ENCODE measurements around the gene ARX.

Gene ARX

DNA sequence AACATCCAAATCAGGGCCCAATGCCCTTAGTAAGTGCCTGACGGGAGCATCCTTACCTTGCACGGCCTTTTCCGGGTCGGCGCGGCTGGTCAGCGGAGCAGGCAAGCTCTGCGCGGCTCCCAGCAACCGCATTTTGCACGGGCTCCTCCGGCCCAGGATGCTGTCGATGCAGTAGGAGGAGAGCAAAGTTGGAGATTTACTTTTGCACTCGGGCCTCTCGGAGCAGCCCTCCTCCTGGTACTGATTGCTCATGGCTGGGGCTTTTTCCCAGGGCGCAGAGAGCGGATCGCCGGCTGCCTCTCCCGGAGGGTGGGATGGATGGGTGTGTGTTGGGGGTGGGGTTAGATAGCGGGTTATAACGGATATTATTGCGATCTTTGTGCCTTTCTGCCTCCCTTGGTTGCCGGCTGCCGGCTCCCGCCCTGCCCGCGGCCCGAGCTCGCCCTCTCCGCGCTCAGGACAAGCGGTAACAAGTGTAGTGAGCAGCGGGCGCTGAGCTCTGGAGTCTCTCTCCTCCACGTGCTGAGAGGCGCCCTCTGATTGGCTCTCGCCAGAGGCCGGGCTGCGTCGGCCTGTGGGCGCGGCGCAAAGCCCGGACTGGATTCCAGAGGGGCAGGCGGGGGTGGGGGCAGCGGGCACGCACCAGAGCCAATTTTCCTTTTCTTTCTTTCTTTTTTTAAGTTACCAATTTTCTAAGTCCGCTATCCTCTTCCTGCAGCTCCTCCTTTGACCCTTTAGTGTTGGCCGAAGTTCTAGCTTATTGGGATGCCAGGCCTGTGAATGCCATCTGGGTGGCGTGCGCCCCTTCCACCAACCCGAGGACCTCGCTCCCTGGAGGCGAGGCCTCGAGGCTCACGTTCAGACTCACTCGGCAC lies at the start of gene ARX:
TSS of gene ARX (minus strand) at position 480 of the 875 bp plus-strand sequence. CDS start at position 252, 228 bp downstream.
- no peak for DNase-seq (ENCODE audit: low read depth in 2 of 2)

DNA sequence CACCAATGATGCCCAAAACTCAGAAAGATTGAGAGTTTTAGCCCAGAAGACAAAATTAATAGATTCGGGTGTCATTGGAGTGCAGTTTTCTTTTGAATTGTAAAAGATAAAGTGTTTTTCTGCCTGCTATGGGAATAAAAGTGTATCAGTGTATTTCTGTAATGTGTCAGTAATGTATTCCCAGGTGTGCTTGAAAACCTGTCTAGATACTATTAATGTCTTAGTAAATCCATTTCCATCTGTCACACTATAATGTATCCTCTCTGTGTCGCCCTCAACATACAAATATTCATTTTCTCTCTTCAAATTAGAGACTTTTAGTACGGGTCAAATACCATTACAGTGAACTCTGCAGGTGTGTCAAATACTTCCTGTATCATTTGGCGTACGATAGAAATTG lies 43.5 kb upstream of the ARX start:
- DNase-seq (ENCODE audit: low read depth in 2 of 2) = no peak

DNA sequence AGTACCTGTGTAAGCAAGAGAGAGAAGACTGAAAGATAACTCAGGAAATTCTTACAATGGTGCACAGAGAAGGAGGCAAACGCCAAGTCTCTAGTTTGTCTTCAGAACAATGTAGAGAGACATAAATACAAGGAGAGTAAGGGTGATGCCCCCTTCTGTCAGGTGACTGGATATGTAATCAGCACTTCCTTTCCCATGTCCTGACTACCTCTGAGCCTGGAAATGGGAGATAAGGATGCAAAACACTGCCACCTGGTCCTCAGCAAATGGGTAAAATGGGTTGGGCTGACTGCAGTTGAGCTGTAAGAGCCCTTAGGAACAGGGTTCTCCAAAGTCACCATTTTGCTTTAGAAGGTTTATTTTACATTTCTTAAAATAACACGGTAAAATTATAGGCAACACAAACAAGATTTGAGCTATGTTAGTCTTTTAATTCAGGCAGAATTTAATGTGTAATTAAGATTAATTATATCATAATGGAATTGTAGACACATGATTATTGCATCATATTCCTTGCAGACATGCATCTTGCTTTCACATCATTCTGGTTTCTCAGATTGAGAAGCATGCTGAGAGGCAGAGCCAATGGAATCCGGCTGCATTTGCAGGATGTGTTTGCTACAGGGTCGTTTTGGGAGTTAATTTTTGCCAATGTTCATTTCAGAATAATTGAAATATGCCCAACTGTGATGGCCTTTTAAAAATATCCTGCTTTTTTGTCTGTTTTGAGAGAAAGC lies 37.2 kb upstream of the ARX start:
- no peak for DNase-seq (ENCODE audit: low read depth in 2 of 2)

DNA sequence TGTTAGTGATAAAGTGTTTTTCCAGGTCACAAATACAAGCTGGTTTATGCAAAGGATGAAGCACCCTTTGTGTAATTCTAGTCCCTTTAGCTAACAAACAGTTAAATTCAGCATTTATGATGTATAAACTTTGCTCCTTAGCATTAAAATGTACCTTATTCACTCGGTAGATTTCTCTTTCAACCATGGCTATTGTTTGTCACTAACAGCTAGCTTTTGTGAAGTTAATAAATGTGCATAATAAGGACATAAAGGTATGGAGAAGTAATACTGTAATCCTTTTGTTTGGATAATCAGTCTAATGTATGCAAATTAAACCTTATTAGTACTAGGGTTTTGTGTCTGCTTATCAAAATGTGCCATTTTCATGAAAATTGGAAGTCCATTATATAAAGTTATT lies 34.2 kb upstream of the ARX start:
- no peak for DNase-seq (ENCODE audit: low read depth in 2 of 2)

DNA sequence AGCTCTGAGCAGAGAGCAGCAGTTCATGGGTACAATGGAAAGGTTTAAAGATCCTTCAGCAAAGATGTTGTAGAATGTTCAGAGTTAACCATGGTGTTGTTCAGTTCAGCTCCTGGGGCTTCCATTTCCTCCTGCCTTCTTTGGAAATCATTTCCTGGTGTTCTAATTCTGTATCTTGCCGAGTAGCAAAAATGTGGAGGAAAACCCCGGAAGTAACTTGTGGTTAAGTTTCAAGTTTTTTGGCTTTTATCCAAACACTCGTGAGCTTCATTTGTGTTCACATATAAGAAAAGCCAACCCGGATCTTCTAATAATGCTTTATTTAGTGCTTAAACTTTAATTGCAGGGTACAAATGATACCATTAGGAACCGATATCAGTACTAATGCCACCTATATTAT lies 33.6 kb upstream of the ARX start:
- no peak for DNase-seq (ENCODE audit: low read depth in 2 of 2)

DNA sequence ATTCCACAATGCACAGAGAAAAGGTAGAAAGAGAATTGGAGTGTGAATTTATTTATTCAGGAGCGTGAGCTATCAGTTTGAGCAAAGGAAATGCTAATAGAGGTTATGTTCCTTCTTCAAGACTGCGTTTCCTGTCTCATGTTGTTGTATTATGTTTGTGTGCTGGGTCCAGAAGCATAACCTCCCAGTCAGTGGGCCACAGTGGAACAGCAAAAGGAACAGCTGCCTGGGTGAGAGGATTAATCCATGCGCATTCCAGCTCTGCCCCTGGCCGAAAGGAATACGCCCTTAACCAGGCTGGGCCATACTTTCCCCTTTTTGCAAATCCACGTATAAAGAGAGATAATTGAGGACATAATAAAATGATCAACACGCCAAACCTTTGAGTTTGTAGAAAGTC lies 32.4 kb upstream of the ARX start:
- no peak for DNase-seq (ENCODE audit: low read depth in 2 of 2)

DNA sequence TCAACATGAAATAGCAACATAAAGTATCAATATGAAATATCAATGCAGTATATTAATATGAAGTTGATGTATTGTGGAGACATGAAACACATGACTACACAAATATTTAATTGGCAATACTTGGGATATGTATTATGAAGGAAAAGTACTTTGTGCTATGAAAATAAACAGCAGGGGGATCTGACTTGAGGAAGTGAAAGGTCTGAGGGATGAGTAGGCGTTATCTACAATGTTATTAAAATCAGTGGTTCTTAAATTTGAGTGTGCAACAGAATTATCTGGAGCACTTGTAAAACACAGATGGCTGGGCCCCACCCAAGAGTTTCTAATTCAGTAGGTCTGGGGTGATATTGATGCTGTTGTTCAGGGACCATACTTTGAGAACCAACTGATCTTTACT lies 27.4 kb upstream of the ARX start:
- DNase-seq (ENCODE audit: low read depth in 2 of 2) = no peak

DNA sequence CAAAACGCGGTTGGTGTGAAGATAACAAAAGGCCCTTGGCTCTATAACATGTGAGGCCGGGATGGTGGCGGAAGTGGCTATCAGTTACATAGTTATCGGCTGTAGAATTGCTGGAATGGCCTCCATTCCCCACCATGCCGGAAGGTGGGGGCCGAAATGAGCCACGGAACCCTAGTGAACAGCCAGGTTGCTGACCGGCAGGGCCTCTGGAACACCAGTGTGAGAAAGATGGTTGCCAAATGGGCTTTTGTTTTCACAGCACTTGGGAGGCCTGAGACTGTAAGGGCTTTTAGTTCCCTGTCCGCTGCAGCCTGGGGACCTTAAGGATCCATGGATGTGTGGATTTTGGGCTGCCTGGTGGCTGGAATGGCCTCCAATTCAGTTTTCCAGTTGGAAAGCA lies 23.3 kb upstream of the ARX start:
- DNase-seq (ENCODE audit: low read depth in 2 of 2) = no peak

DNA sequence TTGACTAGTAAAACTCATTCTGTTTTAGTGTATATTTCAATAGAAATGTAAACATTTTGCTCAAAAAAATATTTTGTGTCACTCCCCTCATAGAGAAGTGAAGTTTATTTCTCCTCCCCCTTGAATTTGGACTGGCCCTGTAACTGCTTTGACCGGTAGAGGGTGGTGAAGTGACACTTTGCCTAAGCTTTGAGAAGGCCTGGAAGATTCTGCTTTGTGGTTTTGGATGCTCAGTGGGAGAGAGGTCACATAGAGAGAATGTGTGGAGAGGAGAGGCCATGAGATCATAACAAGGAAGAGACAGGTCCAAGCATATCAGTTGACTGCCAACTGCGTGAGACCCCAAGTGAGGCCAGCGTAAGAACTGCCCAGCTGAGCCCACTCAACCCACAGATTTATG lies 19.1 kb upstream of the ARX start:
- DNase-seq (ENCODE audit: low read depth in 2 of 2) = no peak

DNA sequence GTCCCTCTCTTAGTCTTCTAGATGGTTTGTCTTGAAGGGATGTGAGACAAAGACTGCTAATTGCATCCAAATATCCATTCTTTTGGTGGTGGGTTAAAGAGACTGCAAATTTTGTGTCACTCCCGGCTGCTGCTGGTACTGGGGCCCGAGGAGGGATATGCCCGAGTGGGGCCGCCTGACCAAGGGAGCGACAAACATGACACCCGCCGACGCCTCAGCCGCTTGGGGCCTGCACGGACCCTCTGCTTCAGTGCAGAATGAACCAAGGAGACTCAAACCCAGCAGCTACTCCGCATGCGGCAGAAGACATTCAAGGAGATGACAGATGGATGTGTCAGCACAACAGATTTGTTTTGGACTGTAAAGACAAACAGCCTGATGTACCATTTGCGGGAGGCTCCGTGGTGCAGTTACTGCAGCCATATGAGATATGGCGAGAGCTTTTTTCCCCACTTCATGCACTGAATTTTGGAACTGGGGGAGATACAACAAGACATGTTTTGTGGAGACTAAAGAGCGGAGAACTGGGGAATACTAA lies 13.6 kb upstream of the ARX start:
- DNase-seq (ENCODE audit: low read depth in 2 of 2) = no peak

DNA sequence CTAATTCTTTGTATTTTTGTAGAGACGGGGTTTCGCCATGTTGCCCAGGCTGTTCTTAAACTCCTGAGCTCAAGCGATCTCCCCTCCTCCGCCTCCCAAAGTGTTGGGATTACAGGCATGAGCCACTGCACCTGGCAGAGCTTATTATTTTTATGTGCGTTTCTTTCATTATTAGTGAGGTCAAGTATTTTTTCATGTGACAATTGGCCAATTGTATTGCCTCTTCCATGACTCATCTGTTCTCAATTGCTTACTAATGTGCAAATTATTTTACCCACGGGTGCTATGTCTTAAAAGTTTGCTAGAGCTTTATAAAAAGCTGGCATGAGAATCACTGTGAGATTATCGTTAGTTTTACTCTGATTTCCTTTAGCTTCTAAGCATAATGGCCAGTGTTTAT lies 13.0 kb upstream of the ARX start:
- no peak for DNase-seq (ENCODE audit: low read depth in 2 of 2)

DNA sequence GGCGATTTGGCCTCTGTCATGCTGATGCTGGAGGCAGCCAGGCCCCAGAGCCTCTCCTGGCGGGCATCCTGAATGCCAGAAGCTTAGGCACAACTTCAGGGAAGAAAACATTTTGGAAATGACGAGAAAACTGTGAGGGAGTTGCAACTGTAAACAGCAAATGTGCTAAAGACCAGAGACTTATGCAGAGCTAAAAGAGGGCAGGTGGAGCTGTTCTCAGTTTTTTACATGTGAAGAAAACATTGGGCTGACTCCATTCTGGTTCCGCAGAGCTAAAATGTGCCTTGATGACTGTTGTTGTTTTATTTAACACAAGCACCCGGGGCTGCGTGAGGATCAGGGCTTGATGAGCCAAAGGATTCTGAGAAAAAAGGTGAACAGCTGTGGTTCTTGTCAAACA lies 10.8 kb upstream of the ARX start:
- DNase-seq (ENCODE audit: low read depth in 2 of 2) = no peak

DNA sequence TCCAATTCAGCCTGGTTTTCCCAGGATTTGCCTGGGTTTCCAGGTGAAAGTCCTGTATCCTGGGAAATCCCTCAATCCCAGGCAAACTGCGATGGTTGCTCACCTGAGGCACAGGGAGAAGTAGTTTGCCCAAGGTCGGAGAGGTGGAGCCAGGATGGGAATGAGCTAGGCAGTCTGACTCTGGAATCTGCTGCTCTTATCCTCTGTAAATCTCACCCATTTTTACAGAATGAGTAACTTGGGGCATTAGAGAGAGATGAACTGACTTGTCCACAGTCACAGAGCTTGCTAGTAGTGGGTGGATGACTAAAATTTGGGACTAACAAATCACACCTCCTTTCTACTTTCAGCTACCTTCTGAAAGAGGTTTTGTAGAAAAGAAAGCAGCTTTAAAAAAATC lies 9.8 kb upstream of the ARX start:
- no peak for DNase-seq (ENCODE audit: low read depth in 2 of 2)

DNA sequence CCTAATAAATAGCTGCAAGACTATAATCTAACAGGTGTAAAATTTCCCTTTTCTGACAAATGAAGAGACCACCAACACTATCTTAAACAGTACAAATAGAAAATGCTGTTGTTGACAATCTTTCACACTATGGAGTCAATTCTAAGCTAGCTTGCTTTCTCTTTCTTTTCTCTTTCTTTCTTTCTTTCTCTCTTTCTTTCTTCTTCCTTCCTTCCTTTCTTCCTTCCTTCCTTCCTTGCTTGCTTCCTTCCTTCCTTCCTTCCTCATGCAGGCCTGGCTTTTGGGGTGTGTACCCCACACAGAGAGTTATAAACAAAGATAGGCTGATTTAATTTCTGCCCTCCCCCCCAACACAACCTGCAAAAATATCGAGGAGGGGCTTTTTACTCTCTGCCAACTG lies 8.1 kb upstream of the ARX start:
- no peak for DNase-seq (ENCODE audit: low read depth in 2 of 2)

DNA sequence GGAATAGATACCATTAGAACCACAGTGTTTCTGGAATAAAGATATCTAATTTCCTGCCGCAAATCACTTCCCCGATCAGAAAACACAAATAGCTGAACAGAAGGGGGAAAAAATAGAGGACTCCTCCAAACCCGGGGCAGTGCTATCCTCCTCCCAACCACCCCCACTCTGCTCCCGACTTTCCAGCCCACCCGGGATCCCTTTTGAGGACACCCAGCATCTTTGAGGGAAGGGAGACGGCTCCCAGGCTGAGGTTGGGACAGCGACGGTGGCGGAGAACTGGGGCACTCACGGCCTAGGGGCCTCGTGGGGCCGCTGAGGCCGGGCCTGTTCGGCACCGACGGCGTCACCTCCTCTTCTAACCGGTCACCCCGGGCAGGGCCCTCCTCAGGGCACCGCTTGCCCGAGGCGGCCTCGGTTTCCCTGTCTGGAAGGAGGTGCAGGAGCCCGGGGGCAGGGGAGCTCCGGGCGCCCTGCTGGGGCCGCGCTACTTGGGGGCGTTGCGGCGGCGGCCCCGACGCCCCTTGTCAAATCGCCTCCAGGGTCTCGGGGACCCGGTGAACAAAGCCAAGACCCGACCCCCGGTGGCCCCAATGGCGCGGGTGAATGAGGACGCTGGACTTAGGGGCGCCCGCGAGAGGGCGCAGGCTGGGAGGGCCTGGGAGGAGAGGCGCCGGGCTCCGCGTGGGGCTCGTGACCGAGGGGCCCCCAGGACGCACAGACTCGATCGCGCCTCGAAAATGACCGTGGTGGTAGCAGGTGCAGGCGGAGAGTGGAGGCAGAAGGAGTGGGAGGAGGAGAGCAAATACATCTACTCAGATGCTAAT lies 6.9 kb upstream of the ARX start:
- DNase-seq (ENCODE audit: low read depth in 2 of 2) = no peak

DNA sequence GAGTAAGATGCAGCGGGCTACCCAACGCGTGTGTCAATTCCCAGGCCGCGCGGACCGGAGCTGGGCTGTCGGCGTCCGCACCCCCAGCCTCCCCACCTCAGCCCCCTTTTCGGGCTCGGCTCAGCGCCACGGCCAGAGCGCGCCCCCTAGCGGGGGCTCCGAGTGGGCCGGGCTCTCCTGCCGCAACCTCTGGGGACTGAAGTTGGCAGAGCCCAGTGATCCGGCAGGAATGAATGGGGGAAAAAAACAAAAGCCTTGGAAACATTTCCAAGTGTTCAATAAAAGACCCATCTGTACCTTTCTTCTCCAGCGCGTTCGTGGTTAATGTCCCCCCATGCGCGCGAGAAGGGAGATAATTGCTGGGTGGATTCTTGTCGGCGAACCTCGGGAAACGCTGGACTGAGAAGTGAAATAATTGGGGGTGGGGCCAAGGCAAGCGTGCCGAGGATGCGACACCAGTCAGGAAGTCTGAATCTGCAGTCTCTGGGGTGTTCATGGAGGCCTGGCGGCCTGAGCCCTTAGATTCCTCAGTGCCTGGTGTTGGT lies 5.2 kb upstream of the ARX start:
- DNase-seq (ENCODE audit: low read depth in 2 of 2) = no peak

DNA sequence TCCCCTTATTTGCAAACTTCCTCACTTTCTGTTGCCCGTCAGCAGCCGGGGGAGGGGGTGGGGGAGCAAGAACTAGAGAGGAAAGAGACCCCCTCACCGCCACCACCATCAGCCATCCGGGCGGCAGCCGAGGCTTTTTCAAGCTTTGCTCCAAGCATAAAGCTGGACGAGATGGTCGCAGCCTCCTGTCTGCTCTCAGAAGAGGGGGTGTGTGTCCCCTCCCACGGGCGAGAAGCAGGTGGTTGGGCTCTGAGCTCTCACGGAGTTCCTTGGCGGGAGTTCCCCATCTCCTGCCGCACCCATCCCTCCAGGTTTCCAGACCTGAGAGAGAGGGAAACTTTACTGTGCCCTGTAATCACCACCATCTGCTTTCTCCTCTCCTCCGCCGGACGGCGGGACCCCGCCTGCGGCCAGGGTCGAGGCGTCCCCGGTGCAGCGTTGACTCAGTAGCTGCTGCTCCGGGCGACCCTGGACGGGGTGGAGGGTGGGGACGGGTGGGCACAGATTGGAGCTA lies 4.7 kb upstream of the ARX start:
- no peak for DNase-seq (ENCODE audit: low read depth in 2 of 2)

DNA sequence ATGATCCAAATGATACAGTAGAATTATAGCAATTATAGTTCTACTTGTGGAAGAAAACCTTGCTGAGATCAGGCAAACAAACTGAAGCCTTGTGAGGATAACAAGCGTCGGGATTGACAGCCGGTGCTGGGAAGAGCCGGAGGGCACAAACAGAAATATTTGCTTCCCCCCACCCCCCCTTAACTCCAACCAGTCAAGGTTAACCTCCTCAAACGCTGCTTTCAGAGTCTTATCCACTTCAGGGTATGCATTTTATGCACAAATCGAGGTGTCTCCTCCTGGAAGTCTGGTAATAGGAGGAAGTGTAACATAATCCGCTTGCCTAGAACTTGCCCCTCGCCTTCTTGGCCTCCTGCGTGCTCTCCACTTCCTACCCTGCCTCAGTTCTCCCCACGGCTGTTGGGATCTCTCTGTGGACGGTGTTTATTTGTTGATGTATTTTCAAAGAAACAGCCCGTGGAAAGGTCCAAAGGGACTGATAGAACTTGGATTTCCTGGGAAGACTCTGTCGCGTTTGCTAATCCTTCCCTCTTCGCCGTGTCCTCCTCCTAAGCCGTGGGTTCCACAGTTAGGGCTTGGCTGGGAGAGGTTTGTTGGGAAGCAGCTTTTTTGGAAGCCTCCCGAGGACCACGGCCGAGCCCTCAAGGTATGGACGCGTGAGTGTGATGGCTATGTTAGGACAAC lies 4.1 kb upstream of the ARX start:
- no peak for DNase-seq (ENCODE audit: low read depth in 2 of 2)

DNA sequence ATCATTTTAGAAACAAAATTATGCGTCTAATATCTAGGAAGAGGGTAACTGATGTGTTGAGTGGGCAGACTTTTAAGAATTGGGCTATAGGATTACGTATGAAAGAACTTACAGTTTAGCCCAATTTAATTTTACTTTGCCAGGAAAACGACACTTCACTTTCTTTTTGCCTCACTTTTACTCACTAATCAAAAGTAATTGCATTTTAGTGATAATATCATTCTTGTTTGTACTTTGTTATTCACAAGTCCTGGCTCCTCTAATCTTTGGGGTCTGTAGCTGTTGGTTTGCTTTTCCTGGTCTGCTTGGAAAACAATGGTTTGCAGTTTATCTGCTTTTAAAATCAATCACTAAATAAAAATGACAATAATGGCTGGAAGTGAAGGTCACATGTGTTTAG lies 2.9 kb upstream of the ARX start:
- no peak for DNase-seq (ENCODE audit: low read depth in 2 of 2)

DNA sequence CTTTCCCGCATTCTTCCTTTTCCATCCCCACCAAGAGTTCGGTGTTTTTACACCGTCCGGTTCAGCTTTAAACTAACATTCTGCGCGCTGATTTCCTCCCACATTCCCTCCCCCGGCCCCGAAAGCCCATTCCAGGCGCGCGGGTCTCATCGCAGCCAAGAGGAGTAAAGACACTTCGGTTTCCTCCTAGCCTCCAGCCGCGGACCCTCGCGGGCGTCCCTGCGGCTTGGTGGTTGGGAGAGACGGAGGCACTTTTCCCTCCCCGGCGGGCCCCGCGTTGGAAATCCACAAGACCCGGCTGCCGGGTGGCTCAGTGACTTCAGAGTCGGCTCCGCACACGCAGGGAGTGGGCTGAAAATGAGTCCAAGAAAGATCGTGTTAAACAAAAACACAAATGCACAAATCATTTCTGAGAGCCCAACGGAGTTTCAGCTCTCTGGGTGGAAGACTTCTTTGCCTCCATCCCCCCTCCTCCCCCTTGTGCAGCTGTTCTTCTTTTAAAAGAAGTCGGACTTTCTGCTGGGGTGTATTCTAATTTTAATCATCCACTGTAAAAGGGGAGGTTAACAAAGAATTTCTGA lies 2.0 kb upstream of the ARX start:
- DNase-seq (ENCODE audit: low read depth in 2 of 2) = no peak
